ENCODE measurements around the gene BICDL1. TPM values are rescaled to one million over a fixed set of nuclear protein-coding genes. Genes with fewer than 3 reads are reported as not detected.
A peak's percentile ranks its signal among the peaks of the same experiment; 100 is the strongest.

Gene BICDL1
- total RNA-seq: 1 to 10 TPM; 2.0 to 8.0 (median 5.9) TPM
- polyA plus RNA-seq: 10 to 100 TPM; 19.2 to 23.0 TPM

GRCh38 chr12:119988472-119989360 lies at the start of gene BICDL1:
TSS of gene BICDL1 (plus strand) at chr12:119989236. CDS start at chr12:119989869, 633 bp downstream.
- no peaks in the 10 kb centered on the region for H3K36me3 ChIP-seq
- DNase-seq (peak; percentile 88 to 95 (median 94)), ATAC-seq (peak; percentile 89 to 98 (median 94)), FAIRE-seq (no peak)
- peak within 1 kb of the TSS; percentile 52 to 75 (median 60) for H3K27ac ChIP-seq
- WGBS, 2 donors: 0 to 1% methylated on average over 72 to 94 of the region's 94 CpGs
- H3K4me3 ChIP-seq: peak within 1 kb of the TSS; percentile 63 to 74 (median 68)
- no peak for TF ChIP-seq CTCF (IDR thresholded peaks at IDR 0.05)
- H3K27me3 ChIP-seq: no peaks in the 10 kb centered on the region
- no peaks in the 10 kb centered on the region for H3K9me3 ChIP-seq
- H3K4me1 ChIP-seq: peaks cover 0 to 7% (median 5%) of the 10 kb centered on the region in 3 donors
- intact Hi-C loops (cut with DNase I): no loop called here

GRCh38 chr12:119940897-119941296 lies 48.1 kb upstream of the BICDL1 start:
- DNase-seq (no peak), FAIRE-seq (no peak), ATAC-seq (no peak)

GRCh38 chr12:119942386-119942785 lies 46.6 kb upstream of the BICDL1 start:
- no peak overlapping the region for H3K27ac ChIP-seq
- no peaks in the 10 kb centered on the region for H3K27me3 ChIP-seq
- intact Hi-C loops (cut with DNase I): no loop called here
- DNase-seq: no peak
- H3K36me3 ChIP-seq: no peaks in the 10 kb centered on the region
- no peak for ATAC-seq
- no peak overlapping the region for H3K4me3 ChIP-seq
- no peaks in the 10 kb centered on the region for H3K9me3 ChIP-seq
- 67 to 73% methylated on average over 7 of the region's 7 CpGs for WGBS, 2 donors
- FAIRE-seq: no peak
- H3K4me1 ChIP-seq: no peaks in the 10 kb centered on the region
- no peak for TF ChIP-seq CTCF (IDR thresholded peaks at IDR 0.05)

More at GRCh38 chr12:119940897-119941296, 48.1 kb upstream of the BICDL1 start:
- no peaks in the 10 kb centered on the region for H3K36me3 ChIP-seq
- WGBS, 2 donors: 52 to 57% methylated on average over 5 of the region's 5 CpGs
- no peak overlapping the region for H3K27ac ChIP-seq
- intact Hi-C loops (cut with DNase I): no loop called here
- H3K4me3 ChIP-seq: no peak overlapping the region
- no peaks in the 10 kb centered on the region for H3K9me3 ChIP-seq
- no peak for TF ChIP-seq CTCF (IDR thresholded peaks at IDR 0.05)
- no peaks in the 10 kb centered on the region for H3K4me1 ChIP-seq
- no peaks in the 10 kb centered on the region for H3K27me3 ChIP-seq

- WGBS, 2 donors: 94 to 95% methylated on average over 6 of the region's 6 CpGs
- H3K4me1 ChIP-seq: no peaks in the 10 kb centered on the region
- no peaks in the 10 kb centered on the region for H3K36me3 ChIP-seq
- no peaks in the 10 kb centered on the region for H3K9me3 ChIP-seq
- FAIRE-seq: no peak
- H3K27ac ChIP-seq: no peak overlapping the region
- no peak for DNase-seq
- ATAC-seq: no peak
- intact Hi-C loops (cut with DNase I): no loop called here
- H3K27me3 ChIP-seq: no peaks in the 10 kb centered on the region
- no peak for TF ChIP-seq CTCF (IDR thresholded peaks at IDR 0.05)
- H3K4me3 ChIP-seq: no peak overlapping the region
Observed at GRCh38 chr12:119946213-119946612, 42.8 kb upstream of the BICDL1 start.

GRCh38 chr12:119949145-119949544 lies 39.9 kb upstream of the BICDL1 start:
- peak in 2 of 6 donors; percentile 16 to 31 for DNase-seq
- FAIRE-seq: no peak

More at GRCh38 chr12:119949145-119949544, 39.9 kb upstream of the BICDL1 start:
- whole genome bisulfite sequencing, 2 donors: 17 to 30% methylated on average over 10 of the region's 10 CpGs
- Histone ChIP-seq H3K27me3 (no peaks in the 10 kb centered on the region), H3K27ac (no peak overlapping the region), H3K4me3 (no peak overlapping the region), H3K9me3 (no peaks in the 10 kb centered on the region), H3K36me3 (no peaks in the 10 kb centered on the region), H3K4me1 (no peaks in the 10 kb centered on the region)
- ATAC-seq: peak in 3 of 4 donors; percentile 20 to 85 (median 74)
- TF ChIP-seq CTCF (IDR thresholded peaks at IDR 0.05): no peak
- intact Hi-C loops (cut with DNase I): no loop called here

Data from pancreas (tissue), 10 donors.